Prostate gland (tissue), 2 donors: ENCODE measurements around the gene STK10. TPM values are rescaled to one million over a fixed set of nuclear protein-coding genes. Genes with fewer than 3 reads are reported as not detected.

ENCODE experiments used
- DNase-seq: peaks from one replicate; pipeline ENCODE4 v3.0.0-alpha.2; 2019; ENCODE audit warnings: low spot score
- H3K27ac ChIP-seq, 2 donors: fragments of 200-600 bp; sonication (generic); 2 replicates each; pipeline ENCODE4 v1.5.1; 2017 to 2019
- H3K27me3 ChIP-seq: fragments of 200-600 bp; sonication (generic); replicated peaks from 2 replicates; pipeline ENCODE4 v1.5.1; 2019; ENCODE audit not compliant: insufficient read depth
- H3K36me3 ChIP-seq, 2 donors: fragments of 200-600 bp; sonication (generic); 1 replicate in 1 of 2; 2 replicates in 1 of 2; pipeline versions ENCODE4 v1.5.1 to v1.8.1; 2017 to 2019
- H3K4me1 ChIP-seq: fragments of 200-600 bp; sonication (generic); replicated peaks from 2 replicates; pipeline ENCODE4 v1.5.1; 2019
- H3K4me3 ChIP-seq, 2 donors: fragments of 200-600 bp; sonication (generic); 2 replicates each; pipeline ENCODE4 v1.5.1; 2017 to 2019
- H3K9me3 ChIP-seq: fragments of 200-600 bp; sonication (generic); 2 replicates; pipeline ENCODE4 v1.5.1; 2017
- CTCF ChIP-seq, 4 experiments: fragments of 200-600 bp in 2 of 4; fragments of 450-650 bp in 2 of 4; sonication (generic) in 2 of 4; IDR thresholded peaks; 1 replicate in 3 of 4; 2 replicates in 1 of 4; pipeline ENCODE4 v1.5.1; 2016 to 2019; ENCODE audit warnings: antibody characterized with exemption in 4 of 4, mild to moderate bottlenecking in 2 of 4, moderate library complexity in 2 of 4
- POLR2A ChIP-seq: fragments of 450-650 bp; IDR thresholded peaks from one replicate; pipeline ENCODE4 v1.6.1; 2016; ENCODE audit warnings: antibody characterized with exemption, mild to moderate bottlenecking
- POLR2AphosphoS5 ChIP-seq: sonication (generic); formaldehyde crosslinking; IDR thresholded peaks from one replicate; pipeline ENCODE4 v1.6.1; 2017; ENCODE audit warnings: antibody characterized with exemption
- WGBS: methylation state at CpG from one replicate; pipeline ENCODE4 v1.1.5; 2018; 5-methylcytosine and 5-hydroxymethylcytosine counted together
- intact Hi-C: fragments of 100-400 bp; cut with DNase I; formaldehyde crosslinking; loops from one replicate; pipeline ENCODE4 v1.14.2; 2022
- total RNA-seq, 2 donors: library from RNA; depleted of rRNA; stranded (reverse); fragments of >200 nt; gene quantifications; one replicate each; pipeline ENCODE4 v1.1.0, GENCODE V29; 2016

Gene STK10
- total RNA-seq, 2 donors from 2014 or later, result 4.6 to 73.3 TPM

- H3K9me3 ChIP-seq, result no peaks in the 10 kb centered on the region
- H3K36me3 ChIP-seq, result no peaks in the 10 kb centered on the region
- H3K4me3 ChIP-seq, result no peak overlapping the region
- DNase-seq, result no peak
- no peaks in the 10 kb centered on the region for H3K4me1 ChIP-seq
- TF ChIP-seq CTCF (IDR thresholded peaks at IDR 0.05) (no peak), POLR2A (no peak), POLR2AphosphoS5 (no peak)
- intact Hi-C loops, result no loop called here
- H3K27me3 ChIP-seq, result no peaks in the 10 kb centered on the region
- WGBS, result 84% methylated on average over 16 of the region's 16 CpGs
- H3K27ac ChIP-seq, result no peak overlapping the region
These were observed 136.2 kb downstream of the STK10 start for GRCh38 chr5:172051643-172052339.

- intact Hi-C loops, result no loop called here
- Histone ChIP-seq H3K36me3 (no peaks in the 10 kb centered on the region), H3K27me3 (no peaks in the 10 kb centered on the region), H3K4me1 (no peaks in the 10 kb centered on the region), H3K27ac (no peak overlapping the region), H3K4me3 (no peak overlapping the region), H3K9me3 (no peaks in the 10 kb centered on the region)
- WGBS, result 86% methylated on average over 4 of the region's 4 CpGs
- TF ChIP-seq POLR2AphosphoS5 (no peak), POLR2A (no peak), CTCF (IDR thresholded peaks at IDR 0.05) (no peak)
- DNase-seq, result no peak
These were observed 137.9 kb downstream of the STK10 start for GRCh38 chr5:172050080-172050479.

GRCh38 chr5:172049226-172049796, 138.7 kb downstream of the STK10 start:
- TF ChIP-seq CTCF (IDR thresholded peaks at IDR 0.05) (no peak), POLR2AphosphoS5 (no peak), POLR2A (no peak)
- WGBS, result 84% methylated on average over 12 of the region's 12 CpGs
- Histone ChIP-seq H3K27me3 (no peaks in the 10 kb centered on the region), H3K4me3 (no peak overlapping the region), H3K27ac (no peak overlapping the region), H3K4me1 (no peaks in the 10 kb centered on the region), H3K36me3 (no peaks in the 10 kb centered on the region), H3K9me3 (no peaks in the 10 kb centered on the region)
- intact Hi-C loops, result no loop called here
- no peak for DNase-seq

GRCh38 chr5:172048539-172049101, 139.4 kb downstream of the STK10 start:
- H3K4me3 ChIP-seq, result no peak overlapping the region
- H3K27me3 ChIP-seq, result no peaks in the 10 kb centered on the region
- TF ChIP-seq POLR2A, result no peak
- no peak for TF ChIP-seq CTCF (IDR thresholded peaks at IDR 0.05)
- no peak for TF ChIP-seq POLR2AphosphoS5
- 95% methylated on average over 12 of the region's 12 CpGs for WGBS
- H3K36me3 ChIP-seq, result no peaks in the 10 kb centered on the region
- H3K4me1 ChIP-seq, result no peaks in the 10 kb centered on the region
- H3K9me3 ChIP-seq, result no peaks in the 10 kb centered on the region
- intact Hi-C loops, result no loop called here
- DNase-seq, result no peak
- no peak overlapping the region for H3K27ac ChIP-seq

- Histone ChIP-seq H3K4me3 (no peak overlapping the region), H3K27ac (no peak overlapping the region), H3K4me1 (no peaks in the 10 kb centered on the region), H3K36me3 (no peaks in the 10 kb centered on the region), H3K27me3 (no peaks in the 10 kb centered on the region), H3K9me3 (no peaks in the 10 kb centered on the region)
- TF ChIP-seq POLR2AphosphoS5, result no peak
- TF ChIP-seq CTCF (IDR thresholded peaks at IDR 0.05), result no peak
- no peak for TF ChIP-seq POLR2A
- intact Hi-C loops, result no loop called here
- DNase-seq, result no peak
- 96% methylated on average over 1 of the region's 1 CpG for WGBS
These were observed 139.9 kb downstream of the STK10 start for GRCh38 chr5:172048170-172048422.
